Adrenal gland (tissue), 5 donors: ENCODE results near the gene CORO1C.

ENCODE experiments used
- CTCF ChIP-seq, 6 experiments: fragments of 450-650 bp in 4 of 6; fragments of 200-600 bp in 2 of 6; sonication (generic) in 1 of 6; IDR thresholded peaks; 1 replicate in 5 of 6; 2 replicates in 1 of 6; pipeline versions ENCODE4 v1.5.1 to v1.8.0; 2016 to 2021; ENCODE audit warnings: antibody characterized with exemption in 6 of 6, mild to moderate bottlenecking in 2 of 6, moderate library complexity in 1 of 6
- POLR2A ChIP-seq, 2 donors: fragments of 450-650 bp; IDR thresholded peaks; one replicate each; pipeline ENCODE4 v1.6.1; 2017; ENCODE audit warnings: antibody characterized with exemption in 2 of 2, mild to moderate bottlenecking in 2 of 2, moderate library complexity in 1 of 2
- donor health status: DM: no; HTN: no; CAD: no.

GRCh38 chr12:108644811-108645120, 86.6 kb downstream of the CORO1C start:
- TF ChIP-seq CTCF (IDR thresholded peaks at IDR 0.05) (no peak), POLR2A (IDR thresholded peaks at IDR 0.05) (no peak)
